Measurements from ENCODE around the gene SREBF2.

GRCh38 chr22:41925783-41926460 lies 93.0 kb downstream of the SREBF2 start:
- TF ChIP-seq CTCF (conservative IDR thresholded peaks at IDR 0.05; ENCODE audit: low read length): peak; percentile 82
- no peak for TF ChIP-seq EZH2phosphoT487 (IDR thresholded peaks at IDR 0.05; ENCODE audit: borderline replicate concordance, low read depth, low read length)
